GM12878 (cell line): ENCODE results near the gene B4GALNT2. TPM values are rescaled to one million over a fixed set of nuclear protein-coding genes. Genes with fewer than 3 reads are reported as not detected.
A peak's percentile ranks its signal among the peaks of the same experiment; 100 is the strongest.

Experiments used
- FOS ChIP-seq: IDR thresholded peaks from 3 replicates; pipeline ENCODE4 v1.6.1; 2011; ENCODE audit warnings: borderline replicate concordance; ENCODE audit not compliant: insufficient read length; ENCODE audit errors: extremely low read depth
- FOXK2 ChIP-seq: fragments of 450-650 bp; IDR thresholded peaks from 2 replicates; pipeline ENCODE4 v1.6.1; 2017; ENCODE audit warnings: mild to moderate bottlenecking, moderate library complexity
- KAT2A ChIP-seq: conservative IDR thresholded peaks from 2 replicates; pipeline ENCODE4 v1.6.1; 2011; ENCODE audit warnings: low read depth, low read length; ENCODE audit not compliant: control insufficient read depth
- MXI1 ChIP-seq: fragments of 150-350 bp; IDR thresholded peaks from 2 replicates; pipeline ENCODE4 v1.6.1; 2011; ENCODE audit warnings: low read depth, mild to moderate bottlenecking, inconsistent platforms, low read length, improper control_type of control experiment
- POLR2AphosphoS5 ChIP-seq: IDR thresholded peaks from 2 replicates; pipeline ENCODE4 v1.6.1; 2011; ENCODE audit warnings: mild to moderate bottlenecking, low read length, inconsistent platforms
- ZBTB4 ChIP-seq: fragments of 450-650 bp; formaldehyde crosslinking; IDR thresholded peaks from 2 replicates; pipeline ENCODE4 v1.4.0; 2022; ENCODE audit warnings: mild to moderate bottlenecking, moderate library complexity
- polyA plus RNA-seq, 11 experiments: library from polyadenylated mRNA; depleted of rRNA in 4 of 11; unstranded in 6 of 11; stranded (reverse) in 5 of 11; fragments of >200 nt; fragmentation: Nextera tagmentation in 4 of 11; fragmentation: Illumina TruSeq in 1 of 11; extraction: Ambion mirVana in 4 of 11; extraction: Trizol in 1 of 11; gene quantifications; 1 replicate in 1 of 11; 2 replicates in 10 of 11; pipeline versions ENCODE4 v1.2.1 to v1.2.3, GENCODE V29; 2011 to 2016; ENCODE audit warnings: inconsistent platforms in 2 of 11, missing spikeins in 2 of 11, low read depth in 1 of 11
- total RNA-seq, 4 experiments: library from RNA; depleted of rRNA in 3 of 4; stranded (reverse); fragments of >200 nt in 3 of 4; fragmentation: Illumina TruSeq in 1 of 4; extraction: Trizol in 1 of 4; gene quantifications; 2 replicates each; pipeline versions ENCODE4 v1.2.1 to v1.2.3, GENCODE V29; 2013 to 2021
- TF ChIP-seq, protein P1 (sequence below): IDR thresholded peaks from 2 replicates; pipeline ENCODE4 v1.6.1; 2012; ENCODE audit warnings: low read depth, low read length, improper control_type of control experiment

Gene B4GALNT2
- total and polyA plus RNA-seq, 10 of the 15 experiments (the other 5 are each of a cell fraction or from before 2014, with no cell fraction given): not detected

DNA sequence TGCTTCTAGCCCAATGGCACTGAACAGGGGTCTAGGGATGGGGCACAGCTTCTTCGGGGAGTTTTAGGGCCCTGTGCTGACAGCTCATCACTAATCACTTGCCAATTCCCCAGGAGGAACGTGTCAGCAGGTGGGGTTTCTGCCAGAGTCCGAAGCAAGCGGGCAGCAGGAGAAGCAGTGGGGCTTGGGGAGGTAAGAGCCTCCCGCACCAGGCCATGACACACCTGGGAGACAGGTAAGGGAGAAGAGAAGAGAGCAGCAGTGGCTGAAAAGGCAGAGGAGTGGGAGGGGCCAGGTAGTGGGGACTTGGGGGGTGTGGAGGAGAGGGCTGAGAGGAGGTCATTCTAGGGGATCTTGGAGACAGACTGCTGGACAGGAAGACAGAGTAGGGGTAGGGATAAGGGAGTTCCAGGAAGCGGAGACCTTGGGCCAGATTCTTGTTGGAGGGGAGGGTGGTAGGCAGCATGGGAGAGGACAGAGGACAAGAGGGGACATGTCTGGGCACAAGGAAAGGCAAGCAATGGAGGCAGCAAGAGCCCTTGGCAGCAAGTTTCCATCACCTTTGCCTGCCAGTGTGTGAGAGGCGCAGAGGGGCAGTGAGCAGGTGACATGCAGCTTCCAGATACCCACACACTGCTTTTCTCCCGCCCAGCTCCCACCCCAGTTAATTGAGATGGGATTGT lies 93.1 kb downstream of the B4GALNT2 start (continued):
- TF ChIP-seq ZBTB4 (CRISPR knock-in tag) (no peak), FOS (no peak), MXI1 (no peak), POLR2AphosphoS5 (peak; percentile 40), FOXK2 (no peak), KAT2A (no peak)
- TF ChIP-seq, protein P1, sequence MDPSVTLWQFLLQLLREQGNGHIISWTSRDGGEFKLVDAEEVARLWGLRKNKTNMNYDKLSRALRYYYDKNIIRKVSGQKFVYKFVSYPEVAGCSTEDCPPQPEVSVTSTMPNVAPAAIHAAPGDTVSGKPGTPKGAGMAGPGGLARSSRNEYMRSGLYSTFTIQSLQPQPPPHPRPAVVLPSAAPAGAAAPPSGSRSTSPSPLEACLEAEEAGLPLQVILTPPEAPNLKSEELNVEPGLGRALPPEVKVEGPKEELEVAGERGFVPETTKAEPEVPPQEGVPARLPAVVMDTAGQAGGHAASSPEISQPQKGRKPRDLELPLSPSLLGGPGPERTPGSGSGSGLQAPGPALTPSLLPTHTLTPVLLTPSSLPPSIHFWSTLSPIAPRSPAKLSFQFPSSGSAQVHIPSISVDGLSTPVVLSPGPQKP: no peak
- TF ChIP-seq, all 136 proteins: peak for 7

Other genes with a start within 250 kb of the B4GALNT2 start
Only the 7 nearest of the 9 such genes appear.
- gene UBE2Z, start 224.4 kb upstream of the B4GALNT2 start, total RNA-seq (2014; rRNA removed): 61.7 and 63.8 TPM in 2 replicates
- 53.1 and 53.2 TPM in 2 replicates for gene UBE2Z, start 224.4 kb upstream of the B4GALNT2 start, total RNA-seq (2014; rRNA removed; fragmentation: Illumina TruSeq; extraction: Trizol)
- 74.1 and 79.5 TPM in 2 replicates for gene UBE2Z, start 224.4 kb upstream of the B4GALNT2 start, total RNA-seq (2021)
- gene UBE2Z, start 224.4 kb upstream of the B4GALNT2 start, polyA plus RNA-seq (2011; rRNA removed): 158 and 191 TPM in 2 replicates
- gene UBE2Z, start 224.4 kb upstream of the B4GALNT2 start, polyA plus RNA-seq (2014; fragmentation: Illumina TruSeq; extraction: Trizol): 94.6 and 108 TPM in 2 replicates
- 10 to 100 TPM; 23.1 to 34.9 TPM for gene UBE2Z, start 224.4 kb upstream of the B4GALNT2 start, polyA plus RNA-seq (2014; fragmentation: Nextera tagmentation; extraction: Ambion mirVana)
- gene UBE2Z, start 224.4 kb upstream of the B4GALNT2 start, polyA plus RNA-seq (2014; rRNA removed): 84.2 and 84.6 TPM in 2 replicates
- 10 to 100 TPM; 25.8 to 51.2 TPM for gene UBE2Z, start 224.4 kb upstream of the B4GALNT2 start, polyA plus RNA-seq (2016; fragmentation: Nextera tagmentation; extraction: Ambion mirVana)
- gene SNF8, start 187.9 kb upstream of the B4GALNT2 start, total RNA-seq (2014; rRNA removed): 83.7 and 86.1 TPM in 2 replicates
- gene SNF8, start 187.9 kb upstream of the B4GALNT2 start, total RNA-seq (2014; rRNA removed; fragmentation: Illumina TruSeq; extraction: Trizol): 80.2 and 80.8 TPM in 2 replicates
- gene SNF8, start 187.9 kb upstream of the B4GALNT2 start, total RNA-seq (2021): 108 and 112 TPM in 2 replicates
- gene SNF8, start 187.9 kb upstream of the B4GALNT2 start, polyA plus RNA-seq (2011; rRNA removed): 71.8 and 86.1 TPM in 2 replicates
- gene SNF8, start 187.9 kb upstream of the B4GALNT2 start, polyA plus RNA-seq (2014; fragmentation: Illumina TruSeq; extraction: Trizol): 96.9 and 105 TPM in 2 replicates
- gene SNF8, start 187.9 kb upstream of the B4GALNT2 start, polyA plus RNA-seq (2014; fragmentation: Nextera tagmentation; extraction: Ambion mirVana): 10 to 100 TPM in 1 of 2 experiments, 1 to 10 TPM in 1; 6.1 to 18.1 TPM
- 116 and 123 TPM in 2 replicates for gene SNF8, start 187.9 kb upstream of the B4GALNT2 start, polyA plus RNA-seq (2014; rRNA removed)
- 100 to 1,000 TPM; 188 to 228 TPM for gene SNF8, start 187.9 kb upstream of the B4GALNT2 start, polyA plus RNA-seq (2016; fragmentation: Nextera tagmentation; extraction: Ambion mirVana)
- gene GIP, start 164.2 kb upstream of the B4GALNT2 start, total RNA-seq (2014; rRNA removed): not detected in 2 replicates
- gene GIP, start 164.2 kb upstream of the B4GALNT2 start, total RNA-seq (2014; rRNA removed; fragmentation: Illumina TruSeq; extraction: Trizol): not detected in 2 replicates
- gene GIP, start 164.2 kb upstream of the B4GALNT2 start, total RNA-seq (2021): not detected in 2 replicates
- gene GIP, start 164.2 kb upstream of the B4GALNT2 start, polyA plus RNA-seq (2011; rRNA removed): not detected in 2 replicates
- not detected in 2 replicates for gene GIP, start 164.2 kb upstream of the B4GALNT2 start, polyA plus RNA-seq (2014; fragmentation: Illumina TruSeq; extraction: Trizol)
- not detected for gene GIP, start 164.2 kb upstream of the B4GALNT2 start, polyA plus RNA-seq (2014; fragmentation: Nextera tagmentation; extraction: Ambion mirVana)
- not detected in 2 replicates for gene GIP, start 164.2 kb upstream of the B4GALNT2 start, polyA plus RNA-seq (2014; rRNA removed)
- gene GIP, start 164.2 kb upstream of the B4GALNT2 start, polyA plus RNA-seq (2016; fragmentation: Nextera tagmentation; extraction: Ambion mirVana): not detected
- gene IGF2BP1, start 135.4 kb upstream of the B4GALNT2 start, total RNA-seq (2014; rRNA removed): 0.05 and 0.11 TPM in 2 replicates
- gene IGF2BP1, start 135.4 kb upstream of the B4GALNT2 start, total RNA-seq (2014; rRNA removed; fragmentation: Illumina TruSeq; extraction: Trizol): 0.09 and 0.13 TPM in 2 replicates
- 1.2 and 2.4 TPM in 2 replicates for gene IGF2BP1, start 135.4 kb upstream of the B4GALNT2 start, total RNA-seq (2021)
- 0.07 and 0.08 TPM in 2 replicates for gene IGF2BP1, start 135.4 kb upstream of the B4GALNT2 start, polyA plus RNA-seq (2011; rRNA removed)
- 0.15 and 0.17 TPM in 2 replicates for gene IGF2BP1, start 135.4 kb upstream of the B4GALNT2 start, polyA plus RNA-seq (2014; fragmentation: Illumina TruSeq; extraction: Trizol)
- gene IGF2BP1, start 135.4 kb upstream of the B4GALNT2 start, polyA plus RNA-seq (2014; fragmentation: Nextera tagmentation; extraction: Ambion mirVana): under 1 TPM in 1 of 2 experiments, not detected in 1; 0.04 TPM
- gene IGF2BP1, start 135.4 kb upstream of the B4GALNT2 start, polyA plus RNA-seq (2014; rRNA removed): 0.09 and 0.28 TPM in 2 replicates
- gene IGF2BP1, start 135.4 kb upstream of the B4GALNT2 start, polyA plus RNA-seq (2016; fragmentation: Nextera tagmentation; extraction: Ambion mirVana): under 1 TPM; 0.08 to 0.35 TPM
- gene GNGT2, start 77.8 kb downstream of the B4GALNT2 start, total RNA-seq (2014; rRNA removed): 21.4 and 23.5 TPM in 2 replicates
- 27.1 and 29.8 TPM in 2 replicates for gene GNGT2, start 77.8 kb downstream of the B4GALNT2 start, total RNA-seq (2014; rRNA removed; fragmentation: Illumina TruSeq; extraction: Trizol)
- 27.5 and 27.9 TPM in 2 replicates for gene GNGT2, start 77.8 kb downstream of the B4GALNT2 start, total RNA-seq (2021)
- 60.0 and 65.4 TPM in 2 replicates for gene GNGT2, start 77.8 kb downstream of the B4GALNT2 start, polyA plus RNA-seq (2011; rRNA removed)
- 53.3 and 60.4 TPM in 2 replicates for gene GNGT2, start 77.8 kb downstream of the B4GALNT2 start, polyA plus RNA-seq (2014; fragmentation: Illumina TruSeq; extraction: Trizol)
- 10 to 100 TPM; 15.3 to 22.6 TPM for gene GNGT2, start 77.8 kb downstream of the B4GALNT2 start, polyA plus RNA-seq (2014; fragmentation: Nextera tagmentation; extraction: Ambion mirVana)
- gene GNGT2, start 77.8 kb downstream of the B4GALNT2 start, polyA plus RNA-seq (2014; rRNA removed): 30.4 and 36.5 TPM in 2 replicates
- 10 to 100 TPM; 39.0 to 51.4 TPM for gene GNGT2, start 77.8 kb downstream of the B4GALNT2 start, polyA plus RNA-seq (2016; fragmentation: Nextera tagmentation; extraction: Ambion mirVana)
- gene ABI3, start 77.9 kb downstream of the B4GALNT2 start, total RNA-seq (2014; rRNA removed): 44.8 and 51.9 TPM in 2 replicates
- gene ABI3, start 77.9 kb downstream of the B4GALNT2 start, total RNA-seq (2014; rRNA removed; fragmentation: Illumina TruSeq; extraction: Trizol): 19.8 and 20.3 TPM in 2 replicates
- gene ABI3, start 77.9 kb downstream of the B4GALNT2 start, total RNA-seq (2021): 64.8 and 67.0 TPM in 2 replicates
- gene ABI3, start 77.9 kb downstream of the B4GALNT2 start, polyA plus RNA-seq (2011; rRNA removed): 25.8 and 70.6 TPM in 2 replicates
- gene ABI3, start 77.9 kb downstream of the B4GALNT2 start, polyA plus RNA-seq (2014; fragmentation: Illumina TruSeq; extraction: Trizol): 11.3 and 24.5 TPM in 2 replicates
- 10 to 100 TPM; 13.4 to 21.7 TPM for gene ABI3, start 77.9 kb downstream of the B4GALNT2 start, polyA plus RNA-seq (2014; fragmentation: Nextera tagmentation; extraction: Ambion mirVana)
- 50.4 and 63.4 TPM in 2 replicates for gene ABI3, start 77.9 kb downstream of the B4GALNT2 start, polyA plus RNA-seq (2014; rRNA removed)
- gene ABI3, start 77.9 kb downstream of the B4GALNT2 start, polyA plus RNA-seq (2016; fragmentation: Nextera tagmentation; extraction: Ambion mirVana): 100 to 1,000 TPM; 105 to 109 TPM
- 0.11 and 0.23 TPM in 2 replicates for gene PHOSPHO1, start 98.0 kb downstream of the B4GALNT2 start, total RNA-seq (2014; rRNA removed)
- 0.09 TPM in 1 of 2 replicates, not detected in the other for gene PHOSPHO1, start 98.0 kb downstream of the B4GALNT2 start, total RNA-seq (2014; rRNA removed; fragmentation: Illumina TruSeq; extraction: Trizol)
- 0.21 and 0.26 TPM in 2 replicates for gene PHOSPHO1, start 98.0 kb downstream of the B4GALNT2 start, total RNA-seq (2021)
- gene PHOSPHO1, start 98.0 kb downstream of the B4GALNT2 start, polyA plus RNA-seq (2011; rRNA removed): not detected in 2 replicates
- 0.03 TPM in 1 of 2 replicates, not detected in the other for gene PHOSPHO1, start 98.0 kb downstream of the B4GALNT2 start, polyA plus RNA-seq (2014; fragmentation: Illumina TruSeq; extraction: Trizol)
- gene PHOSPHO1, start 98.0 kb downstream of the B4GALNT2 start, polyA plus RNA-seq (2014; fragmentation: Nextera tagmentation; extraction: Ambion mirVana): under 1 TPM in 1 of 2 experiments, not detected in 1; 0.04 TPM
- 0.06 TPM in 1 of 2 replicates, not detected in the other for gene PHOSPHO1, start 98.0 kb downstream of the B4GALNT2 start, polyA plus RNA-seq (2014; rRNA removed)
- gene PHOSPHO1, start 98.0 kb downstream of the B4GALNT2 start, polyA plus RNA-seq (2016; fragmentation: Nextera tagmentation; extraction: Ambion mirVana): 1 to 10 TPM in 1 of 2 experiments, under 1 TPM in 1; 0.84 to 1.5 TPM